H1 (cell line): ENCODE data around the gene C1QL1. TPM values are rescaled to one million over a fixed set of nuclear protein-coding genes. Genes with fewer than 3 reads are reported as not detected.

Experiments
- CTCF ChIA-PET: fragments of 300-600 bp; sonication (Branson Sonifier 250); formaldehyde crosslinking; loops from one replicate; lab custom pipeline; 2021; ENCODE audit not compliant: partially characterized antibody; lab: Charles Lee
- POLR2A ChIA-PET: fragments of 300-600 bp; sonication (Branson Sonifier 250); formaldehyde crosslinking; loops from one replicate; lab custom pipeline; 2021; ENCODE audit warnings: inconsistent platforms; ENCODE audit not compliant: partially characterized antibody; lab: Charles Lee
- DNase-seq, 2 experiments: peaks; one replicate each; pipeline versions ENCODE4 v3.0.0 to v3.0.0-alpha.2; 2010 to 2022; ENCODE audit warnings: low spot score in 2 of 2, low read depth in 1 of 2, mixed read lengths in 1 of 2
- FAIRE-seq: peaks from 2 replicates; lab custom pipeline; 2011; peaks lifted over from hg19 to GRCh38; lab: Jason Lieb, UNC
- H2AFZ ChIP-seq: 2 replicates; pipeline ENCODE4 v1.8.1; 2012; ENCODE audit warnings: low read length, inconsistent platforms
- H2AK5ac ChIP-seq: 2 replicates; pipeline ENCODE4 v1.6.1; 2013; ENCODE audit warnings: low read depth, low read length
- H2BK120ac ChIP-seq: replicated peaks from 2 replicates; pipeline ENCODE3; 2013; ENCODE audit warnings: low read depth, low read length, inconsistent platforms
- H2BK12ac ChIP-seq: 2 replicates; pipeline ENCODE4 v1.6.1; 2013; ENCODE audit warnings: low read depth, low read length
- H2BK15ac ChIP-seq: 2 replicates; pipeline ENCODE4 v1.6.1; 2013; ENCODE audit warnings: low read length
- H2BK20ac ChIP-seq: 2 replicates; pipeline ENCODE4 v1.6.1; 2013; ENCODE audit warnings: low read length
- H2BK5ac ChIP-seq: 2 replicates; pipeline ENCODE4 v1.6.1; 2013; ENCODE audit warnings: low read depth, low read length
- H3K14ac ChIP-seq: 2 replicates; pipeline ENCODE4 v1.6.1; 2013; ENCODE audit warnings: inconsistent platforms; ENCODE audit not compliant: insufficient read length
- H3K18ac ChIP-seq: 2 replicates; pipeline ENCODE4 v1.6.1; 2013; ENCODE audit warnings: low read length; ENCODE audit errors: extremely low read depth
- H3K23ac ChIP-seq: 2 replicates; pipeline ENCODE4 v1.6.1; 2013; ENCODE audit warnings: inconsistent platforms; ENCODE audit not compliant: insufficient read length
- H3K23me2 ChIP-seq: 2 replicates; pipeline ENCODE4 v1.6.1; 2013; ENCODE audit warnings: low read depth, low read length
- H3K27ac ChIP-seq: 2 replicates; pipeline ENCODE4 v1.6.1; 2011; ENCODE audit warnings: low read depth, low read length, inconsistent platforms
- H3K27me3 ChIP-seq, 4 experiments: replicated peaks in 1 of 4; 1 replicate in 1 of 4; 2 replicates in 3 of 4; pipeline versions ENCODE4 v1.6.1 to v1.8.1; 2011 to 2013; ENCODE audit warnings: low read length in 3 of 4, mild to moderate bottlenecking in 3 of 4, inconsistent platforms in 2 of 4, mixed read lengths in 2 of 4, moderate library complexity in 1 of 4; ENCODE audit not compliant: control insufficient read depth in 3 of 4, insufficient read depth in 3 of 4; ENCODE audit errors: extremely low read depth in 1 of 4
- H3K36me3 ChIP-seq, 4 experiments: 2 replicates each; pipeline versions ENCODE4 v1.6.1 to v1.8.1; 2011 to 2013; ENCODE audit warnings: mild to moderate bottlenecking in 4 of 4, low read length in 3 of 4, moderate library complexity in 2 of 4, control low read depth in 1 of 4, inconsistent platforms in 1 of 4; ENCODE audit not compliant: insufficient read depth in 4 of 4, control insufficient read depth in 2 of 4
- H3K4ac ChIP-seq: replicated peaks from 2 replicates; pipeline ENCODE3; 2013; ENCODE audit warnings: low read length, low read depth, mixed read lengths, inconsistent platforms; ENCODE audit not compliant: insufficient read length
- H3K4me1 ChIP-seq, 4 experiments: replicated peaks in 1 of 4; 1 replicate in 1 of 4; 2 replicates in 3 of 4; pipeline versions ENCODE4 v1.6.1 to v1.8.1; 2011 to 2013; ENCODE audit warnings: low read length in 3 of 4, inconsistent platforms in 2 of 4, mixed read lengths in 1 of 4; ENCODE audit not compliant: insufficient read depth in 4 of 4, control insufficient read depth in 3 of 4
- H3K4me2 ChIP-seq, 2 experiments: 2 replicates each; pipeline versions ENCODE4 v1.6.1 to v1.8.1; 2011 to 2013; ENCODE audit warnings: low read depth in 2 of 2, low read length in 2 of 2, control low read depth in 1 of 2, inconsistent platforms in 1 of 2, mild to moderate bottlenecking in 1 of 2; ENCODE audit not compliant: insufficient read depth in 1 of 2
- H3K4me3 ChIP-seq, 4 experiments: fragments of 200-600, 300-600 bp in 1 of 4; sonication (generic), shearing (Covaris generic), sonication (Bioruptor Twin) in 1 of 4; 2 replicates each; pipeline versions ENCODE4 v1.5.1 to v1.8.1; 2011 to 2016; ENCODE audit warnings: low read length in 4 of 4, low read depth in 3 of 4, control low read depth in 2 of 4, inconsistent platforms in 2 of 4, mild to moderate bottlenecking in 2 of 4, mixed read lengths in 1 of 4, moderate library complexity in 1 of 4; ENCODE audit not compliant: insufficient read depth in 2 of 4; ENCODE audit errors: extremely low read depth in 1 of 4
- H3K56ac ChIP-seq: replicated peaks from 2 replicates; pipeline ENCODE3; 2013; ENCODE audit warnings: low read depth, mild to moderate bottlenecking, mixed read lengths, low read length, inconsistent platforms; ENCODE audit not compliant: insufficient read length
- H3K79me1 ChIP-seq: 2 replicates; pipeline ENCODE4 v1.6.1; 2013; ENCODE audit warnings: low read depth, low read length, control low read depth
- H3K79me2 ChIP-seq, 2 experiments: 2 replicates each; pipeline versions ENCODE4 v1.6.1 to v1.8.1; 2012 to 2013; ENCODE audit warnings: low read length in 2 of 2, mild to moderate bottlenecking in 2 of 2, inconsistent platforms in 1 of 2; ENCODE audit not compliant: insufficient read depth in 2 of 2, control insufficient read depth in 1 of 2
- H3K9ac ChIP-seq, 4 experiments: replicated peaks in 1 of 4; 1 replicate in 1 of 4; 2 replicates in 3 of 4; pipeline versions ENCODE4 v1.6.1 to v1.8.1; 2011 to 2013; ENCODE audit warnings: low read depth in 3 of 4, low read length in 3 of 4, control low read depth in 2 of 4, mild to moderate bottlenecking in 2 of 4, moderate library complexity in 2 of 4, inconsistent platforms in 1 of 4; ENCODE audit errors: extremely low read depth in 1 of 4
- H3K9me3 ChIP-seq, 2 experiments: 2 replicates each; pipeline versions ENCODE4 v1.6.1 to v1.8.1; 2012 to 2013; ENCODE audit warnings: mild to moderate bottlenecking in 2 of 2, moderate library complexity in 2 of 2, control low read depth in 1 of 2, inconsistent platforms in 1 of 2, low read depth in 1 of 2, low read length in 1 of 2, mixed read lengths in 1 of 2; ENCODE audit not compliant: insufficient read depth in 2 of 2
- H4K20me1 ChIP-seq, 2 experiments: replicated peaks in 1 of 2; 2 replicates each; pipeline versions ENCODE3 to v1.8.1; 2011 to 2013; ENCODE audit warnings: inconsistent platforms in 2 of 2, low read length in 2 of 2, mild to moderate bottlenecking in 1 of 2; ENCODE audit not compliant: insufficient read depth in 2 of 2, control insufficient read depth in 1 of 2
- H4K5ac ChIP-seq: 2 replicates; pipeline ENCODE4 v1.6.1; 2013; ENCODE audit warnings: low read length, low read depth, mixed read lengths, inconsistent platforms; ENCODE audit not compliant: insufficient read length
- H4K8ac ChIP-seq: 2 replicates; pipeline ENCODE4 v1.8.0; 2013; ENCODE audit warnings: mild to moderate bottlenecking, moderate library complexity, low read length, inconsistent platforms; ENCODE audit not compliant: insufficient read depth; ENCODE audit errors: extremely low read depth
- H4K91ac ChIP-seq: replicated peaks from 2 replicates; pipeline ENCODE3; 2013; ENCODE audit warnings: low read length, mixed read lengths, inconsistent platforms; ENCODE audit not compliant: insufficient read length
- CEBPB ChIP-seq: IDR thresholded peaks from 2 replicates; pipeline ENCODE4 v1.6.1; 2012; ENCODE audit warnings: low read depth, low read length
- FOSL1 ChIP-seq: IDR thresholded peaks from 2 replicates; pipeline ENCODE4 v1.6.1; 2011; ENCODE audit warnings: mild to moderate bottlenecking, low read depth, low read length, moderate library complexity; ENCODE audit not compliant: insufficient read depth
- RNF2 ChIP-seq: fragments of 200-900, 300-1000 bp; sonication (generic); IDR thresholded peaks from 2 replicates; pipeline ENCODE4 v1.7.1; 2016; ENCODE audit warnings: borderline replicate concordance, low read depth, mild to moderate bottlenecking, antibody characterized with exemption, low read length; ENCODE audit not compliant: poor library complexity, severe bottlenecking; ENCODE audit errors: missing control alignments
- SIRT6 ChIP-seq: IDR thresholded peaks from one replicate; pipeline ENCODE4 v1.7.1; 2012; ENCODE audit warnings: low read length, inconsistent platforms
- TEAD4 ChIP-seq: IDR thresholded peaks from 2 replicates; pipeline ENCODE4 v1.6.1; 2012; ENCODE audit warnings: low read depth, low read length, inconsistent platforms, mixed read lengths
- YY1 ChIP-seq: IDR thresholded peaks from 2 replicates; pipeline ENCODE4 v1.6.1; 2011; ENCODE audit warnings: low read depth, mild to moderate bottlenecking, low read length
- WGBS, 2 experiments: shearing (Covaris generic) in 1 of 2; methylation state at CpG; one replicate each; pipeline versions ENCODE4 v1.1.6 to v1.1.7; 2013 to 2015; ENCODE audit warnings: low lambda C conversion rate in 2 of 2, mixed read lengths in 2 of 2, inconsistent platforms in 1 of 2, low coverage in 1 of 2, missing lambda C conversion rate in 1 of 2; ENCODE audit not compliant: insufficient replicate concordance in 2 of 2, insufficient coverage in 1 of 2, insufficient read length in 1 of 2; ENCODE audit errors: extremely low coverage in 1 of 2, missing lambda C conversion rate in 1 of 2; 5-methylcytosine and 5-hydroxymethylcytosine counted together
- polyA plus RNA-seq, 7 experiments: library from polyadenylated mRNA; depleted of rRNA in 3 of 7; stranded (reverse) in 5 of 7; unstranded in 2 of 7; fragments of >200 nt in 5 of 7; fragments of 200-250 nt in 2 of 7; gene quantifications; 1 replicate in 5 of 7; 2 replicates in 1 of 7; 4 replicates in 1 of 7; pipeline versions ENCODE4 v1.2.1 to v1.2.3, GENCODE V29; 2011 to 2013; ENCODE audit warnings: missing spikeins in 2 of 7, mixed read lengths in 2 of 7
- total RNA-seq: library from RNA; stranded (reverse); fragmentation: NEBNext Ultra II Directional; extraction: Animal tissue kit (Norgen Biotek cat#: 25700); gene quantifications from 2 replicates; pipeline ENCODE4 v1.2.1, GENCODE V29; 2021

The C1QL1 gene
- total and polyA plus RNA-seq, 2 of the 8 experiments (the other 6 are each of a cell fraction or from before 2014, with no cell fraction given): 7.6 to 10.5 TPM

GRCh38 chr17:45005700-45006099, 37.6 kb upstream of the C1QL1 start:
- no peak overlapping the region for H3K14ac ChIP-seq
- H2AFZ ChIP-seq: no peak overlapping the region
- peaks cover 5 to 21% (median 7%) of the 10 kb centered on the region in 4 experiments for H3K4me1 ChIP-seq
- no peak overlapping the region for H4K91ac ChIP-seq
- H2BK20ac ChIP-seq: no peak overlapping the region
- H3K9ac ChIP-seq: no peak overlapping the region
- H3K36me3 ChIP-seq: no peaks in the 10 kb centered on the region
- no peaks in the 10 kb centered on the region for H3K79me1 ChIP-seq
- H3K79me2 ChIP-seq: no peaks in the 10 kb centered on the region
- no peak for DNase-seq
- no peaks in the 10 kb centered on the region for H3K23me2 ChIP-seq
- H3K27me3 ChIP-seq: peaks cover 0 to 5% (median 2%) of the 10 kb centered on the region in 4 experiments; a peak in 2 of 7 replicates
- H3K4me3 ChIP-seq: no peak overlapping the region
- peak overlapping the region; percentile 75; the same call in 1 of the 2 replicates for H3K18ac ChIP-seq
- H4K8ac ChIP-seq: no peak overlapping the region
- H3K56ac ChIP-seq: no peak overlapping the region
- ChIA-PET POLR2A (interaction anchor here (1.0 to 1.6 kb wide), 2 partner anchors 13 to 37 kb away, joined by 3 read pairs; no protein-coding TSS in a partner anchor), CTCF (interaction anchor here (0.6 to 8.7 kb wide), 9 partner anchors 8 to 214 kb away, joined by 3 to 56 read pairs (median 4); no protein-coding TSS in a partner anchor)
- no peak overlapping the region for H2BK120ac ChIP-seq
- no peak overlapping the region for H3K23ac ChIP-seq
- H4K5ac ChIP-seq: no peak overlapping the region
- H4K20me1 ChIP-seq: no peaks in the 10 kb centered on the region
- no peak overlapping the region for H3K4ac ChIP-seq
- no peak overlapping the region for H2AK5ac ChIP-seq
- H2BK15ac ChIP-seq: no peak overlapping the region
- no peak overlapping the region for H3K4me2 ChIP-seq
- FAIRE-seq: no peak
- no peak overlapping the region for H2BK5ac ChIP-seq
- H3K9me3 ChIP-seq: no peaks in the 10 kb centered on the region
- peak overlapping the region; percentile 64; the same call in 1 of the 2 replicates for H2BK12ac ChIP-seq
- no peak overlapping the region for H3K27ac ChIP-seq
- WGBS, 2 experiments: 87% methylated on average over 1 of the region's 2 CpGs; no CpG with 5 or more reads in 1 of the 2 experiments
- TF ChIP-seq SIRT6 (no peak), CEBPB (no peak), RNF2 (no peak), TEAD4 (no peak), YY1 (no peak), FOSL1 (no peak)
